ENCODE data around the gene CEBPZ.
A peak's percentile ranks its signal among the peaks of the same experiment; 100 is the strongest.

The CEBPZ gene

DNA sequence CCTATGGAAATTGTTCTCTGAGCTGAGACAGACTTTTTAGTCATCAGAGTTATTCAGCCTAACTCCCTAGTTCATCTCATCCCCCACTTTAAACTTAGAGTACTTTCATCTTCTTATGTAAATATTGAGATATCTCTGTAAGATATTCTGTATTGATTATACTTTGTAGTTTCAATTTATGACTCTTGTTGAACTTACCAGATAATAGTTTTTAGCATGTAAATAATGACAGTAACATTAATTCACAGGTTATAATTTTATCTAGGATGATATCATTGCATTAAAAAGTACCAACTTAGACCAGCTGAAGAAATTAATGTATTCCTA is 59.8 kb downstream of the CEBPZ start:
- DNase-seq: no peak

DNA sequence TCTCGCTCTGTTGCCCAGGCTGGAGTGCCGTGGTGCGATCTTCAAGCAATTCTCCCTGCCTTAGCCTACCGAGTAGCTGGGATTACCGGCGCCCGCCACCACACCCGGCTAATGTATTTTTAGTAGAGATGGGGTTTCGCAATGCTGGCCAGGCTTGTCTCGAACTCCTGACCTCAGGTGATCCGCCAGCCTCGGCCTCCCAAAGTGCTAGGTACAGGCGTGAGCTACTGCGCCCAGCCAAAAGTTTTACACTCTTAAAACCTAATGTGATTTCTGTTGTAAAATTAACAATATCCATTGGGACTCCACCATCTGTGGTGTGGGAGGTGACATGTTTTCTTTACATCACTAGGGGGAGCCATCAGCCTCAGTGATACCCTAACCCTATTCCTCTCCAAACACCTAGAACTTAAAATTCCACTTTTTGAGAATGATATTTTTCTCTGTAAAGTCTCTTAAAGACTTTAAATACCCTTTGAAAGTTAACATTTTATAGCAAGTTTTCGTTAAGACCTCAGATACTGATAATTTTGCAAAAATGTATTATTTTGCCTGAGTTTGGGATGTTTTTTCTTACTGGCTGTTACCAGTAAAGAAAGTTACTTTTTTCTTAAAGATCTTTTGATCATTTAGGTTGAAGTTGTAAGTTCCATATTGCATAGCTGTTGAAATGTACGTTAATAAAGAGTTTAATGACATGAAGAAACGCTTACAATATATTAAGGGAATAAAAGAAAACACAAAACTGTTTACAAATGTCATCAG is 63.0 kb downstream of the CEBPZ start:
- peak; percentile 20 for DNase-seq

- no peak for DNase-seq
Measured at GRCh38 chr2:37167636-37168180, 63.7 kb downstream of the CEBPZ start.

DNA sequence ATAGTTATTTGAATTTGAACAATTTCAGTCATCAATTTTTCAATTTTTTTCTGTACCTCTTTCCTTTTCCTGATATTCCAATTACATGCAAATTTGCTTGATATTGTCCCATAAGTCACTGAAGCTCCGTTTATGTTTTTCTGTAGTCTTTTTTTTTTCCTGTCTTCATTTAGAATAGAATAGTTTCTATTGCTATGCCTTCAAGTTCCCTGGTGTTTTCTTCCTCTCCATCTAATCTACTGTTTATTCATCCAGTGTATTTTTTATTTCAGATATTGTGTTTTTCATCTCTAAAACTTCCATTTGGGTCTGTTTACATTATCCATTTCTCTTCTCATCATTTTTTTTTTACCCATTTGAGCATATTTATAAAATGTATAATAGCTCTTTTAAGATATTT is 66.6 kb downstream of the CEBPZ start:
- no peak for DNase-seq

DNA sequence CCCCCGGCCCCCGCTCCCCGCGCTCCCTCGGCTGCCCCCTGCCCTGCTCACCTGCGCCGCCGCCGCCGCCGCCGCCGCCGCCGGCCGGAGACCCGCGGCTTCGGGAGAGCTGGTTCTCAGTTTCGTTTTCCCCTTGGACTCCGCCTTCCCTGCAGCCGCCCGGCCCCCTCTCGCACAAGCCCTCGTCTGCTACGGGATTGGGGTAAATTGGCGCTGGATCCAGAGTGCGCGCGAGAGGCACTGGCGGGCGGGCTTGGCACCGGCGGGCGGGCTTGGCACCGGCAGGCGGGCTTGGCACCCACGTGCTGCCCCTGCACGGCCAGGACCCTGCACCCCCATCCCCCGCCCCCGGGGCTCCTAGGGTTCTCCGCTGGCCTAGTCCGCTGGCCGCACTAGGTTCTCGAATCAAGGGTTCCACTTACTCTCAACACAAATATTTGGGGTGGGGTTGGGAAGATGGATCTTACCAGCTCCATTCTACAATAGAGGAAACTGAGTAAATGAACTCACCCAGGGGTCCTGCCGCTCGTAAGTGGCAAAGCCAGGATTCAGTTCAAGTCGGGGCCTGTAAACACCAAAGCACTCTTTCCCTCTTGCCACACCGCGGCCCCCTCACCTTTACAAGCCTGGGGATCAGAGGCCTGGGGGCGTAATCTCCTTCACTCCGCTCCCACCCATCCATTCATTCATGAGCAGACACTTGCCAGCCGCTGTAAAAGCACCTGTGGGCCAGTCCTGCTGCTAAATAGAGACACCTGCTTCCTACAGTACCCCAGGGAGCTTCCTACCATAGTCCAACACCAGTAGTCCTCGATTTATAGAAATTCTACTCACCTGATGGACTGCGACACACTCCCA is 74.3 kb downstream of the CEBPZ start, which contains the start of gene EIF2AK2:
Gene EIF2AK2 (minus strand): TSS at position 124 of the 858 bp plus-strand sequence. CDS start 9,174 bp downstream, outside the sequence.
- DNase-seq: peak; percentile 62

GRCh38 chr2:37156071-37156856 is 75.1 kb downstream of the CEBPZ start:
- DNase-seq: no peak

- DNase-seq: no peak
Measured at GRCh38 chr2:37154785-37155184, 76.6 kb downstream of the CEBPZ start.

GRCh38 chr2:37153224-37153623 is 78.2 kb downstream of the CEBPZ start:
- no peak for DNase-seq
